GM19240 (cell line): ENCODE results near the gene MRPS23.
A peak's percentile ranks its signal among the peaks of the same experiment; 100 is the strongest.

Source experiments
- DNase-seq: peaks from one replicate; pipeline ENCODE4 v3.0.0; 2011; ENCODE audit warnings: low spot score; ENCODE audit not compliant: insufficient read length

The MRPS23 gene

DNA sequence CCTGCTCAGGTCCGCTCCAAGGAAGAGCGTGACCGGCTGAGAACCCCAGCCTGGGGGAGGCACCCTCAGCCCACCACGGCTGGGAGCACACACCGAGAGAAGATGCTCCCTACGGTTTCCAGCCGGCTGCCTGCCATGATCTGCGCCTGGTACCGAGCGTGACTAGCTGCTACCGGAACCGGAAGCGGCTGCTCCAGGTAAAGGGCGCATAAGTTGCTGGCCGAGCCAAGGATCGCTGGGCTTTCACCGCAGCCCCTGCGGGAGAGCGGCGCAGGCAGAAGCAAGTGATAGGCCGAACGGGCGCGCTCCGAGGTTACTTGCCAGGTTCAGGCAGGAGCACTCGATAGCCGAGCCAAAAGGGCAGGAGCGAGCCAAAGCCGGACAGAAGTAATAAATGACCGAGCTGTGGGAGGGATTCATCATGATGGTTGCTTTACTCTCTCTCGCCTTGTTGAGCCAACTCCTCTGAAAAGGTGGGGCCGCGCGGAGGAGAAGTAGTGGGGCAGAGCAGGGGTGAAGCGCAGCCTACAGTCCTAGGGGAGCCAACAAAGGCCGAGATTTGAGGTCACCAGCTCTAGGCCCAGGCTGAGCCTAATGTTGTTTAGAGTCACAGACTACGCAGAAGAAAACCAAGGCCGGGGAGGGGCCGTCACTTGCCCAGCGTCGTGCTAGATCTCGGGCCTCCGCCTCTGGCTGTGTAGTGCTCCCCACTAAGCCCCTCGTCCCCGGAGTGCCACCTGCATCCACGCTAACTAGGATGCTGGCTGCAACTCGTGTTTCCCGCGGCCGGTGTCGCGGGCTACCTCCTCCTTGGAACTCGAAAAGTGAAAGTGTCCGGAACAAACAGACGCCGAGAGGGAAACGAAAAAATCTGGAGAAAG lies at the start of gene MRPS23:
MRPS23 (minus strand) TSS at position 171 of the 881 bp plus-strand sequence; CDS start at position 137, 34 bp downstream.
- DNase-seq = peak; percentile 93

DNA sequence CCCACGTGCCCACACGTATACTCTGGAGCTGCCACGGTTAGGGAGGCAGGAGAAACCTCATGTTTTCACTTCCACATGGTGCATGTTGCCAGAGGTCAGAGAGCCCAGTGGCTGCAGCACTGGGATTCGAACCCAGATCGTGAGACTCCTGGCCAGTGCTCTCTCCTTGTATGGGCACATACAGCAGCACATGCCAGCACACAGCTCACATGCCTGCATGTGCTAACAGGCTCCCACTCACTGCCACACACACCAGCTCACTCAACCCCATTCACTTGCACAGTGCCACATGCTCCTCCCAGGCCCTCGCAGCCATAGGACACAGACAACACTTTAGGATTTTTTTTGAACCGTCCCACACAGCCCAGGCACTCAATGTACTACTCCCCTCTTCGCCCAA lies 49.5 kb upstream of the MRPS23 start:
- no peak for DNase-seq

DNA sequence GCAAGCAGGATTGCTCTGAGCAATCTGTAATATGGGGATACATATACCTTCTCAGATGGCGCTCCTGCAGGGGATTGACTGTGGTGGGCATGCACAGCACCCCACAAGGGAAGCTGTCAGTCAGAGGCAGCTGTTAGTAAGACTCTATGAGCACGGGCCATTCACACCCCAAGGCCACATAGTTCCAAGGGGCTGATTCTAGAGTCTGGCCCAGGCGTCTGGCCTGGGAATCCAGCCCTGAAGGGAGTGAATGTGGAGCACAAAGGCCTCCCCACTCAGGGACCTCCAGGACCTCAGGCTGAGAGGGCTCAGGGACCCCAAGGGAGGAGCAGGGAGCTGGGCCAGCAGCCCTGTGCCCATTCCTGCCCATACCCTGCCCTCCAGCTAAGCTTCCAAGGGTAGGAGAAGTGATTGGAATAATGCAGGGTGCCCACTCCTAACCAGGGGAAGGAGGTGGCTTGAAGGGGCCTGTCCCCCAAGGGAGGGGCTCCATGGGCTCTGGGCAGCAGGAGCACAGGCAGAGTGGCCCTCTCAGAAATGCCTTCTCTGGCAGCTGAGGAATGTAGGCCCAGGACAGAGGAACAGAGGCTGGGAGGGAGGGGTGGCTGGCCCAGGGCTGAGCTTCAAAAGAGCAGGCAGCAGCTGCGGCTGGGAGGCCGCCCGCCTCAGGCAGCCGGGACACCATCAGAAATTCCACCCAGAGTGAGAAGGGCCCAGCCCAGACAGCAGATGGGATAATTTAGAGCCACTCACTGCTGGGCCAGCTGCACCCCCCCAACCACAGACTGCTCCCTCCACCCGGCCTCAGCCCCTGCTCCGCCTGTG lies 48.9 kb upstream of the MRPS23 start:
- DNase-seq = no peak

DNA sequence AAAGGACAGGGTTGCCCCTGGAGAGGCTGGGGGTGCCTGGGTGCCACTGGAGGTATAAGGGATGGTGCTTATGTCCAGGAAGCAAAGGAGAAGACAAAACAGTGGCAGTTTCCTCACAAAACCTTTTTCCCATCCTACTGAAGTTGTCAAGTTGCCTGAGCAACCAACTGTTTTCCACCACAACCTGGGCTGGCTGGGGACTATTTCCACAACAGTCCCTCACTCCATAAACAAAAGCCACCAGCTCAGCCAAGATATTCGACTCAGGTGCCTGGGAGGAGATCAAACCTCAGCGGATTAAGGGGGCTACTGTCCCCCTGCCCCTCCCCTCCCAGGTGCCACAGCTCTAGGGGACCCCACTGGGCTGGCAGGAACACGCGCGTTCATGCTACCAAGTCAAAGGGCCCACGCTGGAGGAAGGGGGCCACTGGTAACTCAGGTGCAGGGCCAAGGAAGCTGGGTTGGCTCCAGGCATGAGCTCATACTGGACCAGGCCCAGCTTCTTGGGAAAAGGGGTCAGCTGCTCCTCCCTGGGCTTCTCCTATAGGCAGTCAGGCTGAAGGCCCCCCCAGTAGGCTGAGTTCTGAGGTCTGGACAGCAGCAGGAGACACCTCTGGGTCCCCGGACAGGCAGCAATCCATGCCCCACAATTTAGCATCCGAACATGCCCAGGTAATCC lies 45.7 kb upstream of the MRPS23 start:
- DNase-seq = no peak

DNA sequence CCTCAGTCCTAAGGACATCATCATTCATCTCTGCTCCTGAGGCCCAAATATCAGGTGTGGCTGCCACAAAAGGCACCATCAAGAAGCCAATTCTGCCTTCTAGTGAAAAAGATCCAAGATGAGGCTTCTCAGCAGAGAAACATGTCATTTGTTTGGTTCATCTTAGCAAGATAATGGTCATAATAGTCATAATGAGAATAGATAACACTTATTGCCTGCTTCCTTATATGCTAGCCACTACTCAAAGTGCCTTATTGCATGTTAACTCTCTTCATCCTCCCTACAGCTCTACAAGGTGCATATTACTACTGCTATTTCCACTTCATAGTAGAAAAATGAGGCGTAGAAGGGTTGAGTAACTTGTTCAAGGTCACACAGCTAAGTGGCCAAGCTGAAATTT lies 45.0 kb upstream of the MRPS23 start:
- DNase-seq = no peak

DNA sequence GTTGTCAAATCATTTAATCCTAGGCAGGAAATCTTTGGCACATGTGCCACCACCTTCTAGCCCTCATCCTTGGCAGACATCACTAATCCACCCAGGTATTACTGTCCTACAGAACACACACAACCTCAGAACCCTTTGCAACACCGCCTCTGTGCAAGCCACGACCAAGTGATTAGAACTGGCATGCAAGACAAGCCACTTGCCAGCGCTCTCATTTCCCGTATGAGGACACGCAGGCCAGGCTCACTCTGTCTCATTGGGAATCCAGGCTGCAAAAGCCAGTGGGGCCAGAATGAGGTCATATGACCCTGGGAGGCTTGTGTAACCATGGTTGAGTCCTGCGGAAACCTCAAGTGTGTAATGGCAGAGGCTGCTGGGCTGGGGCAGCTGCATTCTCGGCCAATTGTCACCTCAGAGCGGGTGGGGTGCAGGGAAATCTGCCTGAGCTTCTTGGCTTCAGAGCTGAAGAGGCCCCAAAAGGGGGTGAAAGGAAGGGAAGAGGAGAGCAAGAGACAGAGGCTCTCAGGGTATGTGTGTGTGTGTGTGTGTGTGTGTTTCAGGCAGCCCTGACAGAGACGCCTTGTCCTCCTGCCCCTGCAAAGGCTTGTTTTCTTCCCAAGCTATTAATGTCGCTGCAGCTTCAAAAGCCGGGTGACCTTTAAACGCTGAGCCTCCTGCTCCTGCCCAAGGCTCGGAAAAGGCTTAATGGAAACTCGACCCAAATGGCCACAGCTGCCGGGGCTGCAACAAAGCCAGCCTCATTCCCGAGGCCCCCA lies 43.2 kb upstream of the MRPS23 start:
- DNase-seq = no peak

DNA sequence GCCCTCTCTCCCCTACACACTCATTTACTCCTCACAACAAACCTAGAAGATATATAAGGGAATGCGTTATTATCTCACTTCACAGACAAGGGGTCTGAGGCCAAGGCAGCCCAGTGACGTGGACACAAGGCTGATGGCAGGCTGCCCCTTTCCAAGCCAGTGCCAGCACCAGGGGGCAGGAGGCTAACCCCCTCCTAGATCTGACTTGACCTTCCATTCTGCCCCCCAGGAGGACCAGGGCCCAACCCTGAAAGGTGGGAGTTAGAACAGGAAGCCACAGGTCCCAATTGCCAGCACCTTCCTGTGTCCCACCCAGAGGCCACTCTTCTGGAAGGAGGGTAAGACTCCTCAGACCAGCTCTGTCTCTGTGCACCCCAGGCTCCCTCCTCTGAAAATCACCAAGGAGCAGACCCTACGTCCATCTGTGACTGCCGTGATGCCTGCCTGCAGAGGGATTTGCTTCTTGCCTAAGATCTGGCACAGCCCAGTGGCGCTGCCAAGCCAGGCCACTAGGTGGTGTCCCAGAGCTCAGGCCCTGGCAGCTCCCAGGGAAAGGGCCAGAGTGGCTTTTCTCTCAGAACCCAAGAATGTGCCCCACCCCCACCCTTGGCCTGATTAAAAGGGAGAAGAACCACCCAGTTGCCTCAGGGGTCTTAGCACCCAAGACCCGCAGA lies 42.4 kb upstream of the MRPS23 start:
- peak; percentile 93 for DNase-seq

DNA sequence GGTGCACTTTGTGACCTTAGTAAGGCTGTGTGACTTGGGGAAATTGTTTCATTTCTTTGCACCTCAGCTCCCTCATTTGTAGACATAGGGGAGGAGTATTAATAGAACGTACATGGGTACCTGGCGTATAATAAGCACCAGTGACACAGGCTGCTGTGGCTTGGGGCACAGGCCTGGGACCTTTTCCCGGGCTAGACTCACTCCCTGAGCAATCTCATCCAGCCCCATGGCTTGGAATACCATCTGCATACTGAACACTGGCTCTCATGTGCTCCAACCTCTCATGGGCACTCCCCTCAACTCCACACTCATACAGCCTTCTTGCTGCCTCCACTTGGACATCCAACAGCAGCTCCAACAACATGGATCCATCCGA lies 41.0 kb upstream of the MRPS23 start:
- DNase-seq = no peak

DNA sequence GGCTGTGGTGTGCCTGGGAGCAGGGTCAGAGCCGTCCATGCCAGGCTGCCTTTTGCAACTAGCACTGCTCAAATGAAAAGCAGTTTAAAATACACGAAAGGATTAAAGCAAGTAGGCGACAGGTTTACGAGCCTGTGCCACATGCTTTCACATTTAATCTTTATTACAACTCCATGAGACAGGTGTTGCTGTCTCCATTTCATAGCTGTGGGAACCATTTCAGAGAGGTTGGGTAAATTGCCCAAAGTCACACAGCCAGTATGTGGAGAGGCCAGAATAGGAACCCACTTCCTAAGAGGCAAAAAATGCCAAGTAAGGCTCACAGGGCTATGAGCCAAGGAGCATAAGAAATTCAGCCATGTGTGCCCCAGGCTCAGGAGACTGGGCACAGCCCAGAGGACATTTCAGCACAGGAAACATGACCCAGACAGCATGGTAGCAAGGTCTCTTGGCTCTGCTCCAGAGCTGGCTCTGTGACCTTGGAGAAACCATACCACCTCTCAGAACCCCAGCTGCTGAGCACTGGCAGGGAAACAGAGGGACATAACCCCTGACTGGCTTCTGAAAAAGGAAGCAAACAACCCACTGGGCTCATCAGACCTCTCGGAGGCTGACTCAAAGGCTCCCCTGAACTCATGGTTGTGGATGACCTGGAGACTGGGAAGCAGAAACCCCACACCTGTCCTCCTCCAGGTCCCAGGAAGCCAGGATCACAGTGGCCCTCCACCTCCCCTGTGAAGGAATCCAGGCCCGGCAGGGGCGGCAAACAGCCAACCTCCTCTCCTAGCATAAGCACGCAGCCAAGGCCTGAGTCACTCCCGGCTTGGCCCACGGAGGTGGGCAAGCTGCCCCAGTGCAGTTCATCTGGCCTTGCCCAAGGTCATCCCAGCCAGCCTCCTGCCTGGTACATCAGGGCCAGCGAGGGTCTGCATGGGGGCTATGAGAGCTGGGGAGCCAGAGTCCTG lies 40.3 kb upstream of the MRPS23 start:
- no peak for DNase-seq

DNA sequence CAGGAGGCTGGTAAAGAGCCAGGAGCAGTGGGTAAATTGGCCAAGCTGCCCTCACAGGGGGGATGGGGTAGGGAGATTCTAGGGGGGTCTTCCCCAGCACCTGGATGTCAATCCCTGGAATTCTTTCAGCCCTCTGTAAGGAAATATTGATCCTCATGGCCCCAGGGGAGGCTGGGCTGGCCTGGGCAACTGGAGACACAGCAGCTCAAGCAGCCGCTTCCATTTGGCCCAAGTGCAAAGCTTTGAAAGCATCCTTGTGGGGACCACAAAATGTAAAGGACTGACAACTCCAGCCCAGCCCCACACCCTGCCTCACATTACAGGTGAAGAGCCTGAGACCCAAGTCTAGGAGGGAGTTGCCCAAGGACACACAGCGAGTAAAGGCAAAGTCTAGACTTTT lies 39.4 kb upstream of the MRPS23 start:
- no peak for DNase-seq

DNA sequence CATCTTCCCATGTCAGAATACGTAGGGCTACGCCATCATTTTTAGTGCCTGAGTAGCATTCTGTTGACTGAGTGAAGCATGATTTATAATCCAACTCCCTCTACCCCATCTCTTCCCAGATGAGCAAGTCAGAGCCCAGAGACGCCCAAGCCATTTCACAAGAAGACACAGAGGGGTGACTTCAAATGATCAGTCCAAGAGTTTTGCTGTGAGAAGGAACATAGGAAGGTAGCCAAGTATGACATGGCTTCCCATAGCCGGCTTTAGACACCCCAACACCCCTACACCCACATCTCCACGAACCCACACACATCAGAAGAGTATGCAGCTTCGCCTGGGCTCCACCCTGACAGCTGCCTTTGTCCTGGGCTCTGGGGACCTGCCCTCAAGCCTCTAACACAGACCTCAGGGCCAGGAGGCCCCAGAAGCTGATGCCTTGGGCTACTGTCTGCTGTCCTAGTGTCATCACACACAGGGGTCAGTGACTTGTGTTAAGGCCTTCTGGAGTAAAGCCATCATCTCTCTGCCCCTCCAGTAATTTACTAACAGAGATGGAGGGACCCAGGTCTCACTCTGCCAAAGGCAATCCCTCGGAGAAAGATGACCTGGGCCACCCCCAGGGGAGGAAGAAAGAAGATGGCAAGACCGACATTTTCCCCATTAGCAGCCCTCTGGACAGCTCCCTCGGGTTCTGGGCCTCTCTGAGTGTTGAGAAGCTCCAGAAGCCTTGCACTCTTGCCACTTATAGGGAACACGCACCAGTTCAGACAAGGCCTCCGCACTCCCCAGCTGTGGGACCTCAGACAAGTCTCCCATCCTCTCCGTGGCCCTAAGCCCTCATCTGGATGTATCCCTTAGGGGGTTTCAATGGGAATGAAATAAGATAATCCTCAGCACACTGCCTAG lies 38.7 kb upstream of the MRPS23 start:
- no peak for DNase-seq

DNA sequence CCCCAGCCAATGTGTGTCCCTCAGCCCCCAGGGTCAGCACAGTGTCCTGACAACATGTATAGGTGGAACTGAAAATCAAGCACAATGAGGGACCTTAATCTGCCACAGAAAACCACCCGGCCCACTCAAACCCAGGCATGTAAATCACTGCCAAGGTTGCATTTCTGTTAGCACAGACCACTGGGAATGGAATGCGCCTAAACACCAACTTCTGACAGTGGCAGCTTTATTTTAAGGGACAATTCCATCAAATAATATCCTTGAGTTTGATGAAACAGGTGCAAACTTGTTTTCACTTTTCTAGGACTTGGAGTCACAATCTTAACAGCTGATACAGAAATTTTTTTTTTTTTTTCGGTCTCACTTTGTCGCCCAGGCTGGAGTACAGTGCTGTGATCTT lies 37.3 kb upstream of the MRPS23 start:
- DNase-seq = no peak

DNA sequence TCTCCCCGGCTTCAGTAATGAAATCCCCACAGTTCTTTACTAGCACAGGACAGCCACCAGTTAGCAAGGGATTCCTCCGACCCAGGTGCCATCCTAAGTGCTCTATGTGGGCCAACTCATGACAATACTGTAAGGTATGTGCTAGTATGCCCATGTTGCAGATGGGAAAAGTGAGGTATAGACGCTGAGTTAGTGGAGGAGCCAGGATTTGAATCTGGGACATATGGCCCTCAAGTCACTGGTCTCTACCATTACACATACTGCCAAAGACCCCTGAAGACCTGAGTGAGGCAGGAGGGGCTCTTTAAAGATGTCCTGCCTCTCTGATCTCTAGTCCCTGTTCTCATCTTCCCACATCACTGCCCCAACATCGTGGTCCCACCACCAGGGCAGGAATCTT lies 36.2 kb upstream of the MRPS23 start:
- no peak for DNase-seq

DNA sequence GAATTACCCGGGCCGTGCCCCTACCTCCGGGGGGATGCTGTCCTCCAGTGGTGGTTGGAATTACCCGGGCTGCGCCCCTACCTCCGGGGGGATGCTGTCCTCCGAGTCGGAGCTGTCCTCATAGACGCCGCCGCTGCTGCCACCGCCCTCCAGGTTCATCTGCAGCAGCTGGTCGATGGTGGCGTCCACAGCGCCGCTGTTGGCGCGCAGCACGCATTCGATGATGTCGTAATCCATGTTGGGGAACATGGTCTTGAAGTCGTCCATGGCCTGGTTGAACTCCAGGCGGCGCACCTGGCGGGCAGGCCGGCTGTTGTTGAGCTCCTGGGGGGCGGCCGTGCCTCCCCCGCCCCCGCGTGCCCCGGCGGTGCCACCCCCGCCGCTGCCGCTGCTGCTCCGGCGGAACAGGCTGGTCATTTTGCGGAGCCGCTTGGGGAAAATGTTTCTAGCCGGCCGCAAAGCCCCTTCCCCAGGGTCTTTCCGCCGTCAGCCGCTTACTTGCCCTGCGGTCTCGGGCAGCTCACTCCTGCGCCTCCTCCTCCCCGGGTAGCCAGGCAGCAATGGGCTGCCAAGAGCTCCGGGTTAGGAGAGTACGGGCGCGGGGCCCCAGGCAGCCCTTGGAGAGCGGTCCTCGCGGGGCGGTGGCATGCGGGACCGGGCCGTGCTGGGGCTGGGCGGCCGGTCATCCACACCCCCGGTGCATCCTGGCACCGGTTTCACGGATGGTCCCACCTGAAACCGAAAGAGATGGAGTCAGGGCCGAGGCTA lies 35.5 kb upstream of the MRPS23 start:
- no peak for DNase-seq

DNA sequence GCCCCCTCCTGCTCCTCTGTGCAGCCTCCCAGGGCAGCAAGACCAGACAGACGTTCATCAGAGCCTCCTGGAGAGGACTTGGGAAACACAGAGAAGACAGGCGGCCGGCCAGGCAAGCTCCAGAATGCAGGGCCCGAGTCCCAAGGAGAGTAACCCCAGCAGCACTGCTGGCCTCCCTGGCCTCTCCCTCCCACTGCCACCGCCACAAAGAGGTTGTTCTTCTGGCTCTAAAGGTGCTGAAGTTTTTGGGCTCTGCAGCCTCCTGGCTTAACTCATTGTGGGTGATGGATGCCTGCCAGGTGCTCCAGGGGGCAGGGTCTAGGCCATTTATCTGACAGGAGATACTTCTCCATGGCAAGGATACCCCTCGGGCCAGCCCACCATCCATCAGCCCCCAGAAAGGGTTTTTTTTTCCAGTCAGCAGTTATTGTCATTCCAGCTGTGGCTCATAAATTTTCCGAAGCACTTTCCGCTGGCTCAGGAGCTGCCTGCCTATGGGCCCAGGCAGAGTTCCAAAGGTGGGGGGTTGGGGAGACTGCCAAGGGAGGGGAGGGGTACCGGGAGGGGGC lies 32.0 kb upstream of the MRPS23 start:
- DNase-seq = no peak

DNA sequence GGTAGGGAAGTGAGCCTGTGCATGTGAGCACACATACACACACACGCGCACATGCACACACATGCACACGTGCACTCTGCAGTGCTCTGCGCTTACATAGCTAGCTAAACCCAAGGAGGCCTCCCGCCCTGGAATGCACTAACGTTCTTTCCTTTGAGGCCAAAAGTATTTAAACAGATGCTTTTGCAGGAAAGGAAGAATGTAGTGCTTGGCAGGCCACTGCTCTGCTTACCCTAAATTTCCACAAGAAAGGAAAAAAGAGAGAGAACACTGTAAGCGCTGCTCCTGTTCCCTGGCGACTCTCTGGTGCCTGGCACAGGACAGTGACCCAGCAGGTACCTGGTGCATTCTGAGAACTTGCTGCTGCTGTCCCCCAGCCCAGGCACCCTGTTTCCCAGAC lies 31.3 kb upstream of the MRPS23 start:
- DNase-seq = no peak

DNA sequence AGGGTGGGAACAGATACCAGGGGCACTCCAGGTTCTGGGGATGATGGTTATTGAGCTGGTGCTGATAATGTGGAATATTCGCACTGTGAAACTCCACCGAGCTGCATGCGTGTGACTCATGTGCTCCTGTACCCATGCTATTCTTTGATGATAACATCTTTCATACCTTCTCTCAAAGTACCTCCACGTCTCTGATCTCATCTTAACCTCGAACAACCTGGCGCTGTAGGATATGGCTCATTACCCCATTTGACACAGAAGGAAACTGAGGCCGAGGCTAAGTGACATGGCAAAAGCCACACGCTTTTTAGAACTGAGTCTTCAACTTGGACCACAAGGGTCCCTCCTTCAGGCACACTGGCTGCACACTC lies 30.2 kb upstream of the MRPS23 start:
- DNase-seq = no peak
